HG03520 (cell line): Measurements from ENCODE around the gene GNA12.
"Not testable (repeated sequence)": the region's sequence is repeated elsewhere in the genome, so short reads cannot be mapped to it uniquely, and the experiment has no call there.

Source experiments
- ATAC-seq: cut with Tn5 transposase; IDR thresholded peaks from one replicate; pipeline ENCODE4 v1.9.1; 2021; ENCODE audit warnings: mild to moderate bottlenecking, moderate library complexity; ENCODE audit not compliant: unreplicated experiment

GNA12 gene

GRCh38 chr7:2681929-2682799 is 161.9 kb downstream of the GNA12 start:
- ATAC-seq: no peak

GRCh38 chr7:2680792-2681490 is 163.2 kb downstream of the GNA12 start:
- ATAC-seq: no peak

DNA sequence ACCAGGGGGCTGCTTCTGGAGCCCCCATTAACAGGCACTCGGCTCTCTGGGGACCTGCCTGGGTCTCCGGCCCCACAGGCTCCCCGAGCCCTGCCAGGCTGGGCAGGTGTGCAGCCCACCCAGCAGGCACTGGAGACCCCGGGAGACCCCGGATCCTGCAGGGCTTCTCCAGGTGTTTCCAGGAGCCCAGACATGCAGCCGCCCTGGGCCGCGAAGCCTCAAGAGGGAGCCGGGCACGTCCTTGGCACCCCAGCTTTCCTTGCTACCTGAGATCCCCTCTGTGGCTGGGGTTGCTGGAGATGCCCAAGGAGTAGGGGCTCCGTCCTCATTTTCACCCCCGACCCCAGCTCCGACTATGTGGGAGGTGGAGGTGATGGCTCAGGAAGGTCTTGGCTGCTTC is 163.9 kb downstream of the GNA12 start:
- ATAC-seq: no peak

DNA sequence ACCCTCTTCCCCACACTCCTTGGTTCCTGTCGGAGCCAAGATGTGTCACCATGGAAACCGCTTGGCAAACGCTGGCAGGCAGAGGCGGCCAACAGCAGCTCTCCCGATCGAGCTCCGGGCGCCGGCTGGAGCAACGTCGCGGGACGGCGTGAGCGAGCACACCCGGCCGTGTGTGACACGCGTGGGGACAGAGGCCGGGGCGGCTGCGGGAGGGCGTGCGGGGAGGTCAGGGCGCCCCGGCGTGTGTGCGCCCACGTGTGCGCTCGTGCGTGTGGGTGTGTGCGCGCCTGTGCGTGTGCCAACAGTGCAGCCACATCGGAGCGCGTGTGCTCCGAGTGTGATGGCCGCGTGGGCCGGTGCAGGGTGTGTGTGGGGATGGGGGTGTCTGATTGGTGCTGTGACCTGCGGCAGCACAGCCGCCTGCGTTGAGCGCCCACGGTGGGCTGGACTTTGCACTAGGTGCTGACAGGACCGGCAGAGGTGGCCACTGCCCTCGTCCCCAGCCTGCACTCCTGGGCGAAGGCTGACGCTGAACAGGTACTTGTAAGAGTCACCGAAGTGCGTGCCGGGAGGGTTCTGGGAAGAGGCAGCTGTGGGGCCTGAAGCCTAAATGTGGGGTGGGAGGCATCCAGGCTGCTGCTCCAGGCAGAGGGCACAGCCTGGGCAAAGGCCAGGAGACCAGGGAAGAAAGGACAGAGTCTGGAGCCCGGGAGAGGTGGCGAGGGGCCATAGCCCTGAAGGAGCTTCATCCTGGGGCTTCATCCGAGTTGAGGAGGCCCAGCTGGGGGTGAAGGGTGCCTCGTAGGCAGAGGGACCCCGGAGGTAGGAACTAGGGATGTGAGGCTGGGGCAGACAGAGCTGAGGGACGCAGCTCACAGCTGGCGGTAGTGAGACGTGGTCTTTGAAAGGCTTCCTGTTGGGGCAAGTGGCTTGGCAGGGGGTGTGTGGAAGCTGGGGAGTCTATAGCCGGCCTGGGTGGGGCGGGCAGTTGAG is 164.7 kb downstream of the GNA12 start:
- not testable (repeated sequence) for ATAC-seq

GRCh38 chr7:2678454-2678853 is 165.7 kb downstream of the GNA12 start:
- ATAC-seq: not testable (repeated sequence)
